ENCODE measurements around the gene LAMA1.

DNA sequence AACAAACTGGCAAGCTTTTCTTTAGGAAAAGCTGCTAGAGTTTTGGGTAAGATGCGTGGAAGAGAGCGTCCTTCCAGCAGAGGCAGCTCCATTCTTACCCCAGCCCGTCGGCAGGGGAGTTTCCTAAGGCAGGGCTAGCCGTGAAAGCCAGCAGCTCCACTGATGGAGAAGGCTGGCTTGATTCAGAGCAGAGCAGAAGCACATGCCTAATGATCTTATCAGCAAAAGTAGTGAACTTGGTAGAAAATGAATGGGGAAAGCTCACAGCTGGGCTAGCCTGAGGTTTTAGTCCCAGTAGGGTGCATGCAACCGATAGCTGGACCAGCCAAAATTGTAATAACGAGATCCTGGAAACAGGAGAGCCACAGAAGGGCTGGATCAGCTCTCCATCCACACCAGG lies 20.8 kb downstream of the LAMA1 start:
- TF ChIP-seq CTCF (IDR thresholded peaks at IDR 0.05) (no peak), POLR2A (IDR thresholded peaks at IDR 0.05) (no peak)
